ENCODE measurements around the gene TPD52L1.

DNA sequence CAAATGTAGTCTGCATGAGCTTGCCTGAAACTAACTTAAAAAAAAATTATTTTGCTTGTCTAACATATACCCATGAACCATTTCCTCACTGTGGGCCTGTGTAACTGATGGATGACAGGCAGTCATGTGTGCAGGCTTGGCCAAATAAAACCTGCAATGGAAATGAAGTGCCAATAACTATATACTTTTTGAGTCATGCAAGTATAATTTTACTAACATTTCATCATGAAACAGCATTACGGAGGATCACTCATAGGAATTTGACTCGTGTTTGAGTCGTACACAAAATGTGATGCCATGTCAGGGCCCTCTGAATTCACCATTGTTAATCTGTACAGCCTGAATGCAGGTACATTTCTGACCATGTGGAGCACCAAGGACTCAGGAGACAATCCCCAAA lies 101.6 kb downstream of the TPD52L1 start:
- TF ChIP-seq CTCF (IDR thresholded peaks at IDR 0.05) (no peak), POLR2A (IDR thresholded peaks at IDR 0.05) (no peak)
